Stimulated activated naive CD8-positive, alpha-beta T cell treated with anti-CD3 and anti-CD28 coated beads, Interleukin-15, Interleukin-2, amounts not matched to agents 100 ng/mL and 50 ng/mL, for 24 hours (primary cell): Measurements from ENCODE around the gene SLC16A1.
"Not testable (repeated sequence)": the region's sequence is repeated elsewhere in the genome, so short reads cannot be mapped to it uniquely, and the experiment has no call there.

ENCODE experiments used
- H3K27ac Mint-ChIP-seq: one replicate; pipeline ENCODE4 v1.8.0; 2021; ENCODE audit warnings: mild to moderate bottlenecking, mixed read lengths
- H3K27me3 Mint-ChIP-seq: one replicate; pipeline ENCODE4 v1.8.0; 2021; ENCODE audit warnings: mixed read lengths
- H3K36me3 Mint-ChIP-seq: one replicate; pipeline ENCODE4 v1.8.0; 2021; ENCODE audit warnings: low read depth, mixed read lengths
- H3K4me1 Mint-ChIP-seq: one replicate; pipeline ENCODE4 v1.8.0; 2021; ENCODE audit warnings: low read depth, mixed read lengths
- H3K4me3 Mint-ChIP-seq: one replicate; pipeline ENCODE4 v1.8.0; 2021; ENCODE audit warnings: mild to moderate bottlenecking, mixed read lengths
- H3K9me3 Mint-ChIP-seq: one replicate; pipeline ENCODE4 v1.8.0; 2021; ENCODE audit warnings: mixed read lengths

Gene SLC16A1

DNA sequence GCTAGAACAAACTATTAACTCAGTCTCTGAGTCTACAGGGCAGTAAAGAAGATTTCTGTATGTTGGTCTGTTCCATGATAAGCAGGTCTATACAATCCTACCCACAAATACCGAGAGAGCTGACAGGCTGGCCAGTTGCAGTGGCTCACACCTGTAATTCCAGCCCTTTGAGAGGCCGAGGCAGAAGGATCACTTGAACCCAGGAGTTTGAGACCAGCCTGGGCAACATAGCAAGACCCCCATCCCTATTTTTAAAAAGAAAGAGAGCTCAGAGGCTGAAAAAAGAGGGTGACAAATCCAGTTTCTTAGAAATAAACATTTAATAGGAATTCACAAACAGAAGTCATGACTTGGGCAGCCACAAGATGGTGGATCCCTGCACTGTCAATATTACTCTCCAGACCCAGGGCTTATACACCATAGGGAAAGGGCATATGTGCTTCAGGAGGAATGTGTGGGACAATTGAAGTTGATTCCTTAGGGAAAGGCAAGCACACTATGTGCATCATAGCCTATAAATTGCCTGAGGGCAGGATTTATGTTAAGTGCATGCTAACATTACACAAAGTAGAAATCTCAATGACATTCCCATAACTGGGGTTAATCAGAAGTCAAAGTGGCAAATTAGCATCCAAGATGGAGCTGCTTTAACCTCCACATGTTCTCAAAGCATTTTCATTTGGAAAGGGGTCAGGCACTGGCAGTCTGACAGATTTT is 66.8 kb downstream of the SLC16A1 start:
- Mint-ChIP-seq H3K4me3 (no peak overlapping the region), H3K9me3 (peaks cover 9% of the 10 kb centered on the region), H3K27ac (no peak overlapping the region), H3K4me1 (no peaks in the 10 kb centered on the region), H3K36me3 (no peaks in the 10 kb centered on the region), H3K27me3 (no peaks in the 10 kb centered on the region)

DNA sequence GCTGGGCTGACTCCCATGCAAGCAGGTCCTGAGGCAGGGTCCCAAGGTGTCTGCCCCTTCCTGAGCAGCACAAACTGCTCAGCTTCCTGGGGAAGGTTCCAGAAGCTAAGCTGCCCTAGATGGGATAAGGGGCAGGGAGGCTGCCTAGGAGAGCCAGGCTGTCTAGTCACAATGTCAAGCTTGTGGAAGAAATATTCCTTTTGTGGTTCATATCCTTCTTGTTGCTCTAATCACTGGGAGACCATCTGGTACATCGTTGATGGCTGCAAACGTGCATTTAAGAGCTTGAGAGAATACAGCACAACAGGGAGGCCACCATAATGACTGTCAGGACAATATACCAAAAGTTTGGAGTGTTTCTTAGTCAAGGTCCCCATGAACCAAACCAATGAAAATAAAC is 67.4 kb downstream of the SLC16A1 start:
- no peaks in the 10 kb centered on the region for H3K27me3 Mint-ChIP-seq
- H3K27ac Mint-ChIP-seq: no peak overlapping the region
- no peak overlapping the region for H3K4me3 Mint-ChIP-seq
- no peaks in the 10 kb centered on the region for H3K4me1 Mint-ChIP-seq
- H3K36me3 Mint-ChIP-seq: no peaks in the 10 kb centered on the region
- H3K9me3 Mint-ChIP-seq: peaks cover 4% of the 10 kb centered on the region

DNA sequence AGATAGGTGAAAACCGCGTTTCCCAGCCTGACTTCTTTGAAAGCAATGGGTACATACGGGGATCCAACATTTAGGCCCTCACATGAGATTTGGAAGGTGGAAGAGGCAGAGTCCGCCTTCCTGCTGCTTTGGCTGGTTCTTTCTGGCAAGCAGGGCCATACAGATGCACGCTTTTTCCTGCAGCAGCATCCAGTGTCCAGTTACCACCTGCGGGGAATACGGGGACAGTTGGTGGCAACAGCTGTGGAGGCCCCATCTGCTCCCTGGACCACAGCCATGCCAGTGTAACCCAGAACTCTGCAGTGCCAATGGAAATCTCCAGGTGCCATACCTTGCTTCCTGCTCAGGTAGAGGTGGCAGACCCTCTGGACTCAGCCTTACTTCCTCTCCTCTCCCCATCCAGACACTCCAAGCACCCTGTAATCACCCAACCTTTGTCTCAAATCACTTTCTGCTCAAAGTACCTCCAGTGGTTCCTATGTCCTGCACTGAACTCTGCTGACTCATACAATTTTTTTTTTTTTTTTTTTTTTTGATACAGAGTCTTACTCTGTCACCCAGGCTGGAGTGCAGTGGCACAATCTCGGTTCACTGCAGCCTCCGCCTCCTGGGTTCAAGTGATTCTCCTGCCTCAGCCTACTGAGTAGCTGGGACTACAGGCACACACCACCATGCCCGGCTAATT is 68.3 kb downstream of the SLC16A1 start:
- H3K27ac Mint-ChIP-seq: no peak overlapping the region
- no peaks in the 10 kb centered on the region for H3K4me1 Mint-ChIP-seq
- no peaks in the 10 kb centered on the region for H3K9me3 Mint-ChIP-seq
- H3K27me3 Mint-ChIP-seq: no peaks in the 10 kb centered on the region
- H3K4me3 Mint-ChIP-seq: no peak overlapping the region
- H3K36me3 Mint-ChIP-seq: no peaks in the 10 kb centered on the region

DNA sequence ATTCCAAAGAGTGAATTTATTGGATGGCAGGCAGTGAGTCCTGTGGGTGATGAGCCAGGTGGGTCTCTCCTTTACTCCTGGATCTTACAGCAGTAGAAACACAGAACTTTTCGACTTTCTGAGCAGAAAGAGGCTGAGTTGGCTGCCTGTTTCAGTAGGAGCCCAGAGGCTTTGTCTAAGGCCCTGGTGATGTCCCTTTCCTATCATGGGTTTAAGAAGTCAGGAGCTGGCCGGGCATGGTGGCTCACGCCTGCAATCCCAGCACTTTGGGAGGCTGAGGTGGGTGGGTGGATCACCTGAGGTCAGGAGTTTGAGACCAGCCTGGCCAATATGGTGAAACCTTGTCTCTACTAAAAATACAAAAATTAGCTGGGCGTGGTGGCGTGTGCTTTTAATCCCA is 71.0 kb downstream of the SLC16A1 start:
- H3K4me3 Mint-ChIP-seq, H3K4me1 Mint-ChIP-seq, H3K9me3 Mint-ChIP-seq, H3K27me3 Mint-ChIP-seq, H3K36me3 Mint-ChIP-seq, H3K27ac Mint-ChIP-seq: not testable (repeated sequence)

DNA sequence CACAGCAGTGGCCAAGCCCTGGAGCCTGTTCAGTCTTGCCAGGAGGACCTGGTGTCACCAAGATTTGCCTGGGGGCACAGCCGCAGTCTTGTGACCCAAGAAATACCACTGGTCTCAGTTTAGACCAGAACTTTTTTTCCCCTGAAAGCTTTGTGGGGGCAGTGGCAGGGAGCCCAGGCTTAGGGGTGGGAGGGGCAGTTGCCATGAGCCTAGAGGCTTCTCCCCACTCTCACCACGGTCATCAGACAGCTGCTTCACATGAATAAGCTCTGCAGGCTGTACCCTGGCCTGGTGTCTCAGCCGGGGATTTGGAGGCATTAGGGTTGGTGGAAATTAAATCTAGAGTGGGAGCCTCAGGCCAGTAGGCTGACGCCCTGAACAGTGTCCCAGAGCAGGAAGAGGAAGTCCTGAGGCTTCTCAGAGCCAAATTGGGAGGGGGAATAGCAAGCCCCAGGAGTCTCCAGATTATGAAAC is 73.7 kb downstream of the SLC16A1 start:
- no peaks in the 10 kb centered on the region for H3K9me3 Mint-ChIP-seq
- no peak overlapping the region for H3K27ac Mint-ChIP-seq
- H3K27me3 Mint-ChIP-seq: peaks cover 6% of the 10 kb centered on the region
- H3K4me1 Mint-ChIP-seq: no peaks in the 10 kb centered on the region
- no peak overlapping the region for H3K4me3 Mint-ChIP-seq
- no peaks in the 10 kb centered on the region for H3K36me3 Mint-ChIP-seq

DNA sequence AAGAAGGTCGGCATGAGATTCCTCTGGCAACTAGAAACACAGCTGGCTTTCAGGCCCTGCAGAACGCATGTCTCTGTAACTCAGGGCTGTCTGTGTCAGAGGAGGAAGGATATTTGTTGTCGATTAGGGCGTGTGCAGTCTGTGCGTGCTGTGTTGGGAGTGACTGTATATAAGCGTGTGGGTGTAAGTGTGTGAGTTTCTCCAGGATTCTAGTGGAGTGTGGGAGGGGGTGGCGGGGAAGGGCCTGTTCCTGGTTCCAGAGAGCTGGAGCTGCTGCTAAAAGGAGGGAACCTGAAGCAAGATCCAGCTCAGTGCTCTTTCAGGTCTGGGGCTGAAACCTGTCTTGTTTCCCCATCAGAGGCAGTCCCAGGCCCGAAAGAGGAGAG is 74.3 kb downstream of the SLC16A1 start:
- Mint-ChIP-seq H3K9me3 (no peaks in the 10 kb centered on the region), H3K36me3 (no peaks in the 10 kb centered on the region), H3K4me3 (no peak overlapping the region), H3K27ac (no peak overlapping the region), H3K4me1 (no peaks in the 10 kb centered on the region), H3K27me3 (peaks cover 6% of the 10 kb centered on the region)

DNA sequence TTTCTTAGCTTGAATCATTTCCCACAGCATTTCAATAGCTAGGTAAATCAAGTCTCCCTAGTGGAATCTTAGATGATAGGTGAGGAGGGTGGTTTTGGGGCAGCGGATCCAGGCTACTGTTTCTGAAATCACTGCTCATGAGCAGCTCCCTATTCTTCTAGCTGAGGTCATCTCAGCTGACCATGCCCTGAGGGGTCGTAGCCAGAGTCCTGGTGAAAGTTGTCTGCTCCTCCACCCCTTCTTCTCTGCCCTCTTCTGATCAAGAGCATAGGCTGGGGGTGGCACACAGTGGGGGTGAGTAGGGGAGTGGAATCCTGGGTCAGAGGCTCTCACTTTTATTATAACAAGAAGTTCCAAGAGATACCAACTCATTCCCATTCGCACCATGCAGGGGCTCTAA is 76.2 kb downstream of the SLC16A1 start:
- H3K4me3 Mint-ChIP-seq: no peak overlapping the region
- no peaks in the 10 kb centered on the region for H3K4me1 Mint-ChIP-seq
- H3K27ac Mint-ChIP-seq: no peak overlapping the region
- H3K9me3 Mint-ChIP-seq: no peaks in the 10 kb centered on the region
- H3K27me3 Mint-ChIP-seq: peaks cover 6% of the 10 kb centered on the region
- no peaks in the 10 kb centered on the region for H3K36me3 Mint-ChIP-seq

DNA sequence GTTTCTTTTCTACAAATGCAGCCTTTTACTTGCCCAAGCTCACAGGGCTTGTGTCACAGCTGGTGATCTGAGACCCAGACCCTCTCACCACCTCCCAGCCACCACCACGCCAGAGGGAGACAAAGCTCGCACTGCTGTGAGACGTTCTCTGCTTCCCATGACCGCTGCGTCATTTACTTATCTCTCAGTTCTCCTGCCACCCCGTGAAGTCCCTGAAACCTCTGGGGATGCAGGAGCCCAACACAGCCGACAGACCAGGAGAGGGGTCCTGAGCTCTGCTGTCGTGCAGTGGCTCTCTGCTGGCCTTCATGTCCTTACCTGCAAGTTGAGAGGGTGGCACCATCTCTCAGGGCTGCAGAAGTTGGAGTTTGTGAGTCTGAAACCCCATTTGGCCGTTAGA is 77.7 kb downstream of the SLC16A1 start:
- Mint-ChIP-seq H3K27me3 (peaks cover 6% of the 10 kb centered on the region), H3K36me3 (no peaks in the 10 kb centered on the region), H3K27ac (no peak overlapping the region), H3K9me3 (no peaks in the 10 kb centered on the region), H3K4me3 (no peak overlapping the region), H3K4me1 (no peaks in the 10 kb centered on the region)

DNA sequence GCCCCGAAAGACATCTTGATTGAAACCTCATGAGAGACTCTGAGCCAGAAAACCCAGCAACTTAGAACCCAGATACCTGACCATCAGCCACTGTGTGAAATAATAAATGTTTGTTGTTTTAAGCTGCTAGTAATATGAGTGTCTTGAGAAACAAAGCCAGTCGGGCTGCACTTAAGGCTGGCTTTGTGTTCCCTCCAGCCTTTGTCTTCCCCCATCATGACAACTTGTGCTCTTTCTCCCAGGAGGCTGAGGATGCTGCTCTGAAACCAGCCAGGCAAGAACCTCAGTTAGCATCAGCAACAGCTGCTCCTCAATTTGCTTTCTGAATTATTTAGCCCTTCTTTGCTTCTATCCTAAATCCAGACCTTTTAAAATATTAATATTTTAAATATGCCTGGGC is 78.2 kb downstream of the SLC16A1 start:
- H3K4me1 Mint-ChIP-seq: no peaks in the 10 kb centered on the region
- no peaks in the 10 kb centered on the region for H3K36me3 Mint-ChIP-seq
- H3K9me3 Mint-ChIP-seq: no peaks in the 10 kb centered on the region
- peaks cover 6% of the 10 kb centered on the region for H3K27me3 Mint-ChIP-seq
- no peak overlapping the region for H3K27ac Mint-ChIP-seq
- H3K4me3 Mint-ChIP-seq: no peak overlapping the region

DNA sequence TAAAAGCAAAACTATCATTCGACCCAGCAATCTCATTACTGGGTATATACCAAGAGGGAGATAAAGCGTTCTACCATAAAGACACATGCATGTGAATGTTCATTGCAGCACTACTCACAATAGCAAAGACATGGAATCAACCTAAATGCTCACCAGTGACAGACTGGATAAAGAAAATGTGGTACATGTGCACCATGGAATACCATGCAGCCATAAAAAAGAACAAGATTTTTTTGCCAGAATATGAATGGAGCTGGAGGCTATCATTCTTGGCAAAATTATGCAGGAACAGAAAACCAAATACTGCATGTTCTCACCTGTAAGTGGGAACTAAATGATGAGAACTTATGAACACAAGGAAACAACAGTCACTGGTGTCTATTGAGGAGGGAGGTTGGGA is 79.7 kb downstream of the SLC16A1 start:
- Mint-ChIP-seq H3K27ac (no peak overlapping the region), H3K4me3 (no peak overlapping the region), H3K9me3 (no peaks in the 10 kb centered on the region), H3K4me1 (no peaks in the 10 kb centered on the region), H3K27me3 (peaks cover 6% of the 10 kb centered on the region), H3K36me3 (no peaks in the 10 kb centered on the region)

DNA sequence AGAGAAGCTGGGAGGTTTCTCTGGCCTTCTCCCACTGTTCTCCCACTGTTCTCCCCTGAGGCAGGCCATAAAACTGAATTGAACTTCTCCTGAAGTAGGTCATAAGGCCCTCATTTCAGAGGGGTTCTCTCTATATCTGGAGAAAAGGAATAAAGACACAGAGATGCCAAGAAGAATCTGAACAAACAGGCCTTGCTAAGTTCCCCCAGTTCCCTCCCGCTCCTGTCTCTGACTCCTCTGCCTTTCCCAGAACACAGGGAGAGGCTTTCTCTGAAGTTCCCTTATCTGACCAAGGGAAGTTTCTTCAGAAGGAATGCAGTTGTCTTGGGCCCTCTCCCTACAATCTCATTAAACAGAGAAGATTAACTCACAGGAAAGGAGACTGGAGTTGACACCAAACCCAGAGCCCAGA is 83.4 kb downstream of the SLC16A1 start:
- Mint-ChIP-seq H3K27me3 (peaks cover 6% of the 10 kb centered on the region), H3K36me3 (no peaks in the 10 kb centered on the region), H3K27ac (no peak overlapping the region), H3K4me3 (no peak overlapping the region), H3K4me1 (no peaks in the 10 kb centered on the region), H3K9me3 (no peaks in the 10 kb centered on the region)

DNA sequence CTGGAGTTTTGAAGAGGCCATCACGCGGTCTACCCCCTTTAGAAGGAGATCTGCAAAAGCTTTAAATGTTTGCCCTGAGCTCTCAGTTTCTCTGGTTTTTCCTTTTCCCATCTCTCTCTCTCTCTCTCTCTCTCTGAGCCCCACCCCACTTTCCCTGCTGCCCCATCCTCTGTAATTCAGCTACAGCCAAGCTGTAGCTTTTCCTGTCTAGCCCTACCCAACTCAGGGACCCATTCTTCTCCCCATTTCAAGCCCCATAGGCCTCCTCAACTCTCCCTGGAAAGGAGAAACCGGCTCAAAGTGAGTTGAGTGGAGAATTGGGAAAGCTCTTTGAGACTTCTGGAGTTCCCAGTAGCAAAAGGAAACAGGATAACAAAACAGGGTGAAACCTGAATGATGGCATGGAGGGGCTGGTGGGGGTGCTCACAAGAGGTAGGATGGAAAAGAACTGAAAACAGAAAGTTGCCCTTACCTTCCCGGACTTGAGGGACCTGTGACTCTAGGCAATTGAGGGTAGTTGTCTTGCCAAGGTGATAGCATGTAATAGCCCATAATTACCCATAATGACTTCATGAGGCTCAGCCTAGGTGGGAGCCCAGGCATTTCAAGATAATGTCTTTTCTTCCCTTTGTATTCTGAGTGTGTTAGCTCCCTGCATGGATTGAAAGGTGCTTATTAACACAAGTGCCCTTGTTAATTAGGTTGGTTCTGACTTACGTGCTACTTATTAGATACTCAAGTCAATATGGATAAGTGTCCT is 84.9 kb downstream of the SLC16A1 start:
- no peaks in the 10 kb centered on the region for H3K4me1 Mint-ChIP-seq
- H3K36me3 Mint-ChIP-seq: no peaks in the 10 kb centered on the region
- peaks cover 6% of the 10 kb centered on the region for H3K27me3 Mint-ChIP-seq
- no peak overlapping the region for H3K4me3 Mint-ChIP-seq
- no peak overlapping the region for H3K27ac Mint-ChIP-seq
- no peaks in the 10 kb centered on the region for H3K9me3 Mint-ChIP-seq

DNA sequence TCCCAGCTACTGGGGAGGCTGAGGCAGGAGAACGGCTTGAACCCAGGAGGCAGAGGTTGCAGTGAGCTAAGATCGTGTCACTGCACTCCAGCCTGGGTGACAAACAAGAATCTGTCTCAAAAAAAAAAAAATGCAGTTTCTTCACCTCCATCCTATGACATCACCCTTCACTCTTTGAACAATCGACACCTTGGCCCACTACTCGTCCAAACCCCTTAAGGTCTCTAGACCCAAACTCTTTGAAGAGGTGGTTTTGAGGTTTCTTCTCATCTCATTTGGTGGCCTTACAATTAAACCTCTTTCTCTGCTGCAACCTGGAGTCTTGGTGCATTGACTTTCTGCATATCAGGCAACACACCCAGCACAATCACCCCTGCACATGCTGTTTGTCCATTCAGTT is 86.1 kb downstream of the SLC16A1 start:
- no peak overlapping the region for H3K4me3 Mint-ChIP-seq
- no peak overlapping the region for H3K27ac Mint-ChIP-seq

DNA sequence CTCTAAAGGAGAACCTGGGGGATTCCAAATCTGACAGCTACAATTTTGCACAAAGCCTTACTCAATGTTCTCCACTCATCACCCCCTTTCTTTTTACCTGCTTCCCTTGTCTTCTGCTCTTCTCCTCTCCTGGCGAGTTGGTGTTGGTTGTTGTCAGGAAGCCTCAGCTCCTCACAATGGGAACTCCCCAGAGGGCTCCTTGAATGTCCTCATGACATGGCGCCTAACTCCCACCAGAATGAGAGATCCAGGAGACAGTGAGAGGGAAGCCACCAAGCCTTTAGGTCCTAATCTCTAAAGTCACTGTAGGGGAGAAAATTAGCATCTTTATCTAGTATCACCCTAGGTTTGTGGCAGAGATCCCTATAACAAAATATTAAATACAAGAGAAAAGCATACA is 87.8 kb downstream of the SLC16A1 start:
- Mint-ChIP-seq H3K4me3 (no peak overlapping the region), H3K9me3 (no peaks in the 10 kb centered on the region), H3K27ac (no peak overlapping the region), H3K36me3 (no peaks in the 10 kb centered on the region), H3K4me1 (peaks cover 3% of the 10 kb centered on the region), H3K27me3 (peaks cover 6% of the 10 kb centered on the region)

More for the DNA sequence above, 86.1 kb downstream of the SLC16A1 start:
- Mint-ChIP-seq H3K36me3 (no peaks in the 10 kb centered on the region), H3K27me3 (peaks cover 6% of the 10 kb centered on the region), H3K4me1 (no peaks in the 10 kb centered on the region), H3K9me3 (no peaks in the 10 kb centered on the region)

DNA sequence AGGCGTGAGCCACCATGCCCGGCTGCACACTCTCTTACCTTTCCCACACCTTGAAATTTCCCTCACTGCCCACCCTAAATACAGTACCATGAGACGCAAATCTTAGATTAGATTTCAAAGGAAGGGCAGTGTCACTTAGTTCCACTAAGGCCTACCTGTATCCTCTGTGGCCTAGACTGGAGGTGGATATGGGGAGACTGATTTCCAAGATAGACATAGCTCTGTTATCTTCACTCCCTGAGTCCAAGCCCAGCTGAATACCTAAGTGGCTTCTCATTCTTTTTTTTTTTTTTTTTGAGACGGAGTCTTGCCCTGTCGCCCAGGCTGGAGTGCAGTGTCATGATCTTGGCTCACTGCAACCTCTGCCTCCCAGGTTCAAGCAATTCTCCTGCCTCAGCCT is 89.0 kb downstream of the SLC16A1 start:
- Mint-ChIP-seq H3K9me3 (no peaks in the 10 kb centered on the region), H3K36me3 (no peaks in the 10 kb centered on the region), H3K27me3 (peaks cover 6% of the 10 kb centered on the region), H3K27ac (no peak overlapping the region), H3K4me1 (peaks cover 3% of the 10 kb centered on the region), H3K4me3 (no peak overlapping the region)
